Left kidney (tissue), 2 donors: ENCODE results near the gene EREG. TPM values are rescaled to one million over a fixed set of nuclear protein-coding genes. Genes with fewer than 3 reads are reported as not detected.

Experiments
- DNase-seq: peaks from one replicate; pipeline ENCODE4 v3.0.0-alpha.2; 2013
- polyA plus RNA-seq: library from polyadenylated mRNA; unstranded; fragments of 120-200 nt; gene quantifications from one replicate; pipeline ENCODE4 v1.2.1, GENCODE V29; 2013; ENCODE audit not compliant: insufficient read length

EREG gene
- polyA plus RNA-seq, 1 donor: 0.38 TPM

DNA sequence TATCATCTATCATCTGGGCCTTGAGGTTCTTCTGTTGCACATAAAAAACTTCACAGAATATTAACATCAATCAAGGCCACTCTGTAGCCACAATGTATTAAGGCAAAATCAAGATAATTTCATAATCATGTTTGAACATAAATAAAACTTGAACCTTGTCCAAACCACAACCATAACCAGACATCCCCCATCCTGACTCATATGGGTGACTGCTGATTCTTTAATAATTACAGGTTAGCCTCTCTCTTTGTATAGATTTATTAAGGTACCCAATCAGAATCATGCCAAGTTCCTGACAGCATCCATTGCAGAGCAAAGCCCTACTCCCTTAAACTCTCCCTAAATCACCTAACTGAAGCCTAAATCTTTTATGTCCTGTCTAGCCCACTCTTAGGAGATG, 63.3 kb downstream of the EREG start:
- DNase-seq: no peak

DNA sequence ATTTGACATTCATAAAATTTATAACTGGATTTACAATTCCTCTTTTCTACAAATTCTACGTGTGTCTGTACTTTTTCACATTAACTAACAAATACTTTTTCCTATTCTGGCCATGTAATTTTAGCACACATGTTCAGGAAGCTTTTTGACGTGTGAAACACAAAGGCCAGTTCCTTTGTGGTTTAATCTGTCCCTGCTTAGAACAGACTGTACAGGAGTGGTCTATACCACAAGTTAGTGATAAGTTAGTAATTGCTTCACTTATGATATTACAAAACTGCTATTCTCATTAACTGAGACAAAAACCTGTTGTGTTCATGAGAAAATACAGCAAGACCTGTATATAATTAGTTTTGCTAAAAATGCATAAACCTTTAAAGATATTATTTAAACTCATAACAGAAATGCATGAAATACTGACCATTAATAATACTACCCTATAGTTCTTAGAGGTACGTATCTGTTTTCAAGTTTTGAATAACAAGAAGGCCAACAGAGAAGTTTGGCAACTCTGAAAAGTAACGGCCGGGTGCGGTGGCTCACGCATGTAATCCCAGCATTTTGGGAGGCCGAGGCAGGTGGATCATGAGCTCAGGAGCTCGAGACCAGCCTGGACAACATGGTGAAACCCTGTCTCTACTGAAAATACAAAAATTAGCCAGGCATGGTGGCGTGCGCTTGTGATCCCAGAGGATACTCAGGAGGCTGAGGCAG, 66.3 kb downstream of the EREG start:
- no peak for DNase-seq

DNA sequence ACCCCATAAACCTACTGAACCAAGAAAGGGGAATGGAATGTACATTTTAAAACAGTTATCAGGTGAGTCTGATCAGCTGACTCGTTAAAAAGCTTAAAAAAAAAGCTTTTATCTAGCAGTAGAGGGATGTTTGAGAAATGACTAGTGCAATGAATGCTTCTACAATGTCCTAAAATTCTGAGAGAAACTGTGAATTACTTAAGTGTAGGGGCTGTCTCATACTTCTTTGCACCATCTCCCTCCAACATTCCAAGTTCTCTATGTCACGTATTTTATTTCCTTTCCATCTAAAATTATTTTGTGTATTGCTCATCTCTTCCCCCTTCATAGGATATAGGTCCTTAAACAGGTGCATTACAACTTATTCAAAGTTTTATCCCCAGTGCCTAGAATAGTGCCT, 68.1 kb downstream of the EREG start:
- DNase-seq: no peak

DNA sequence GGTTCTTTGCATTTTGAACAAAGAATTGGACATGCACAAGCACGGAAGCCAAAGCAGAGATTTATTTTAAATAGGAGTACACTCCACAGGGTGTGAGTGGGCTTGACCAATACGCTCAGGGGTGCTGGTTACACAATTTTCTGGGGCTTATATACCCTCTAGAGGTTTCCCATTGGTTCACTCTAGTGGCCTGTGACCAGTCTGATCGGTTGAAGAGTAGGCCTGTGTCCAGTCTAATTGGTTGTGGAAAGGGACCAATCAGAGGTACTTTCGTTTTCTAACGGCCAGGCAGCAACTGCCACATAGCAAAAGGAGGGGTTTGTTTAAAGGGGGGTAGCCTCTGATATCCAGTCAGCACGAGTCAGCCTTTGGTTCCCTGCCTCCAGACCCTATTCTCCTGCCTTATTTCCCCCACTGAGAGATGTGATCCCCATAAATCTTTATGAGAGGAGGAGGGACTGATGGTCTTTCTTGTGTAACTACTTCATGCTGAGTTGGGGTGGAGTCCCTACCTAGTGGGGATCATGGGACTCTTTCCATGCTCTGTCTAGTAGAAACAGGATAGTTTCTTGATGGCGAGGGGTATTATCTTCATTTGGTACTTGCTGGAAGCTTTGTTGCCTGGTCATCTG, 68.7 kb downstream of the EREG start:
- no peak for DNase-seq

DNA sequence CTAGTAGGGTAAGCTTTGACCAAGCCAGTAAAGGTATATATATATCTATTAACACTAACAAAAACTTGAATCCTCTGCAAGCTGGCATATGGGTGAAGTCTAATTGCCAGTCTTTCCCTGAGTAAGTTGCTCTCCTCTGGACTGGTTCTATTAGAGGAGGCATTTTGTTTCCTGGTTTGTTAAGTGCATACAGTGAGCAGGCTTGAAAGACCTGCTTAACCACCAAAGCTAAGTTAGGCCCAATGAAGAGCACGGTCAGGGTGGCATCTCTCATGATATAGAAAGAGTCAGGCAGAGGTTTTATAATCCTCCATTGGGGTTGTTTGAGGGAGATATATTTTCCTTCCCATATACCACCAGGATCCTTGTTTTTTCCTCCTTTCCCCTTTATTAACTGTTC, 70.4 kb downstream of the EREG start:
- no peak for DNase-seq

DNA sequence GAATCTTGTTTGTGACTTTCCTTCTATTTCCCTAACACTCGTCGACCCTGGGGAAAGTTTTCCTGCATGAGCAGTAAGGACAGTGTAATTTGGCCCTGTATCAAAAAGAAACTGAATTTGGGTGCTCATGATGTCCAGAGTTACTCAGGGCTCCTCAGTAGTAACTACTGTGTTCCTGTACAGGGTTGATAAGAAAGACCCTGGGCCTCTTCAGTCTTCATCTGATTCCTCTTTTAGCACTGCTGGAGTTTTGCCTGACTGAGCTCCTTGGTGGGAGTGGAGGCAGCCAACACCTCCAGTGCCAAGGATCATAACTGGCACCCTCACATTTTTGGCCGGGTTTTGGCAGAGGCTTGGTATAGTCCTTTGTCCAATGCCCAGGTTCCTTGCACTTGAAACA, 72.9 kb downstream of the EREG start:
- DNase-seq: no peak

Other genes starting within 250 kb of the EREG start
- 25.6 TPM for gene MTHFD2L, start 207.0 kb upstream of the EREG start, polyA plus RNA-seq
- 1.1 TPM for gene EPGN, start 56.7 kb upstream of the EREG start, polyA plus RNA-seq
- 0.25 TPM for gene AREG, start 80.0 kb downstream of the EREG start, polyA plus RNA-seq